Measurements from ENCODE around the gene GPR4.
"Not testable (repeated sequence)": the region's sequence is repeated elsewhere in the genome, so short reads cannot be mapped to it uniquely, and the experiment has no call there.

Gene GPR4

DNA sequence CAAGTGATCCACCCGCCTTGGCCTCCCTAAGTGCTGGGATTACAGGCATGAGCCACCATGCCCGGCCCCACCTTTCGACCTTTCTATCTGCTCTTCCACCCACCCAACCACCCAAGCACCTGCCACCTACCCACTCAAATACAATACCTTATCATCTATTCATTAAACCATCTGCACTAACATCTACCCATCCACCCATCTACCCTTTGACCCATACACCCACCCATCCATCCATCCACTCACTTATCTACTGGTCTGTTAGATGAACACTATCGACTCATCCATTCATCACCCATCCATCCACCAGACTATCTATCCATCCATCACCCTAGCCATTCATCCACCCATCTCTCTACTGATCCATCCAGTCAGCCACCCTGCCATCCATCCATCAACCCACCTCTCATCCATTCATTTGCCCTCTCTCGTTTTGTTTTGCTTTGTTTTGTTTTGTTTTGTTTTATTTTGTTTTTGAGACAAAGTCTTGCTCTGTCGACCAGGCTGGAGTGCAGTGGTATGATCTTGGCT is 20.0 kb upstream of the GPR4 start:
- DNase-seq (ENCODE audit: low spot score): no peak

- no peak for DNase-seq (ENCODE audit: low spot score)
These were observed 19.4 kb upstream of the GPR4 start for GRCh38 chr19:45621389-45621788.

- no peak for DNase-seq (ENCODE audit: low spot score)
These were observed 14.6 kb upstream of the GPR4 start for GRCh38 chr19:45616704-45617017.

GRCh38 chr19:45615795-45616703 is 14.0 kb upstream of the GPR4 start:
- DNase-seq (ENCODE audit: low spot score): peak; percentile 66

DNA sequence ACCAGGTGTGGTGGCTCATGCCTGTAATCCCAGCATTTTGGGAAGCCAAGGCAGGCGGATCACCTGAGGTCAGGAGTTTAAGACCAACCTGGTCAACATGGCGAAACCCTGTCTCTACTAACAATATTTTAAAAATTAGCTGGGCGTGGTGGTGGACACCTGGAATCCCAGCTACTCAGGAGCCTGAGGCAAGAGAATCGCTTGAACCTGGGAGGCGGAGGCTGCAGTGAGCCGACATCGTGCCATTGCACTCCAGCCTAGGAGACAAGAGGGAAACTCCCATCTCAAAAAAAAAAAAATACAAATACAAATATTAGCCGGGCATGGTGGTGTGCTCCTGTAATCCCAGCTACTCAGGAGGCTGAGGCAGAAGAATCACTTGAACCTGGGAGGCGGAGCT is 13.0 kb upstream of the GPR4 start:
- DNase-seq (ENCODE audit: low spot score): not testable (repeated sequence)

GRCh38 chr19:45613926-45614725 is 12.1 kb upstream of the GPR4 start:
- peak; percentile 56 for DNase-seq (ENCODE audit: low spot score)

GRCh38 chr19:45608948-45609347 is 6.9 kb upstream of the GPR4 start:
- no peak for DNase-seq (ENCODE audit: low spot score)

- DNase-seq (ENCODE audit: low spot score): peak; percentile 43
These were observed 5.3 kb upstream of the GPR4 start for GRCh38 chr19:45607071-45608029.

DNA sequence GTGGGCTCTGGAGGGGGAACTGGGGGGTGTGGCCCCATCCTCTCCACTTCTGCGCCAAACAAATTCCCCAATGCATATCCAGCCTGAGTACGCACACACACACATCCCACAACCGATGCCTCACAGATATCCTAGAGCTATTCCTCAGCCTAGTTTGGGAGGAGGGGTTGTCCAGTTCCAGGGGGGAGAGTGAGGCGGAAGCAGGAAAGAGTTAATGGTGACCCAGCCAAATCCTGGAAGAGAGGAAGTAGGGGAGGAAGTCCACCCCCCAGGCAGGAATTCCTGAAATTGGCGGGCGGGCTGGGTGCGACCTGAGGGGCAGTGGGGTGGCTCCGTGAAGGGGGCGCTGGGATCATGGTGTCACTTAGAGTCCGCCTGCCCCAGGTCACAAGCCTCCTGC is 897 bp downstream of the GPR4 start:
- DNase-seq (ENCODE audit: low spot score): no peak

- DNase-seq (ENCODE audit: low spot score): no peak
These were observed 1.6 kb downstream of the GPR4 start for GRCh38 chr19:45600340-45600885.

GRCh38 chr19:45599286-45599685 is 2.7 kb downstream of the GPR4 start:
- DNase-seq (ENCODE audit: low spot score): no peak

DNA sequence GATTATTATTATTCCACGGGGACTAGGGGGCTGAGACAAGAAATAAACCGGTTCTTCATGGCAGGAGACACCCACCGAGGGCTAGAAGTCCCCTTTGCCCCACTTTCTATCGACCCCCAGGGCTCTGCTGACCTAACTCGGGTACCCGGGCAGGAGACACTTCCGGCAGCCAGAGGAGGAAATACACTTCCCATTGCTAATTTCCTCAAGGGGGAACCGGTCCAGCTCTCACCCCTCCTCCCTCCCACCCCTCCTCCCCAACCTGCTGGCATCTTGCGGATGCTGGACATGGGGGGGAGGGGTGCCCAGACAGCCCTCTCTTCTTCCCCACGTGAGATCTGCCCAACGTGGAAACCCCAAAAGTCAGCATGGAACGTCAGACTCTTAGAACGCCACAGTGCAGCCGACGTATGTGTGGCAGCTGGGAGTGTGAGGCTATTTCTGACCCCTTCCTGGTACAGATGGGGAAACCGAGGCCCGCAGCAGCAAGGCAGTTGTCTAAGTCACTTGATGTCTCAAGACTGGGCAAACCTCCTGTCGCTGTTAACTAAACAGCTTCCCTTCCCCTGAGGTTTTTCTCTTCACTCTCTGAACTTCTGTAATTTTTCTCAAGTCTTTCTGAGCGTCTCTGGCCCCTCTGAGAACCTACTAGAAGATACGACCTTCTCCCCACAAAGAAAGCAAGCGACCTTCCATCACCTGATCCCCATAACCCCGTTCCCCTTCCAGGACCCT is 3.6 kb downstream of the GPR4 start:
- no peak for DNase-seq (ENCODE audit: low spot score)

DNA sequence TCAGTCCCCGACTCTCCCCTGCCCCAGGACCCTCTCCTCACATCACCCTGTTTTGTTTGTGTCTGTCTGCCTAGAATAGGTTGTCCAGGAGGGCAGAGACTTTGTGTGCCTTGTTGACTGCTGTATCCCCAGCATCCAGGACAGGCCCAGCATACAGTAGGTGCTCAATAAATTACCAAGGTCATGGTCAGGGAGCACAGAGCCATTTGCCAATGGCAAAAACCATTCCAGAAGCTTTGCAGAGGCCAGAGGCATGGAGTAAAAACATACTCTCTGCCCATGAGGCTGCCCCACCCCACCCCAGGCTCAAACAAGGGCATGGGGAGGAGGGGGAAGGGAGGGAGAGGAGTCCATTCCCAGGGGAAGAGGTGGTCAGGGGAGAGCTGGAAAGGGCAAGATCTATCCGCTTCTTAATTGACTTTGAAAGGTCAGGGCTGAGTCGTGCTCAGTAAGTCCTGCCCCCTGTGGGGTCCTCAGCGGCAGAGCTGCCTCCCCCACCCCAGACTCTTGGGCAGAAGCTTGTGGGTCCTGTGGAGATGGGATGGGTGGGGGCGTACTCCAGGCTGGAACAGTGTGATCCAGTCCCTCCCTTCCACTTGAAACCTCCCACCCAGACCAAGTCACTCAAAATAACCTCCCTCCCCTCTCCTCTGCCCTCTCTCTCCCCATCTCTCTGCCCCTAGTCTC is 4.4 kb downstream of the GPR4 start:
- DNase-seq (ENCODE audit: low spot score): no peak

GRCh38 chr19:45595814-45596213 is 6.2 kb downstream of the GPR4 start:
- DNase-seq (ENCODE audit: low spot score): no peak

GRCh38 chr19:45593520-45593919 is 8.5 kb downstream of the GPR4 start:
- no peak for DNase-seq (ENCODE audit: low spot score)

GRCh38 chr19:45592366-45592765 is 9.6 kb downstream of the GPR4 start:
- no peak for DNase-seq (ENCODE audit: low spot score)

- DNase-seq (ENCODE audit: low spot score): no peak
These were observed 10.4 kb downstream of the GPR4 start for GRCh38 chr19:45591638-45592005.

DNA sequence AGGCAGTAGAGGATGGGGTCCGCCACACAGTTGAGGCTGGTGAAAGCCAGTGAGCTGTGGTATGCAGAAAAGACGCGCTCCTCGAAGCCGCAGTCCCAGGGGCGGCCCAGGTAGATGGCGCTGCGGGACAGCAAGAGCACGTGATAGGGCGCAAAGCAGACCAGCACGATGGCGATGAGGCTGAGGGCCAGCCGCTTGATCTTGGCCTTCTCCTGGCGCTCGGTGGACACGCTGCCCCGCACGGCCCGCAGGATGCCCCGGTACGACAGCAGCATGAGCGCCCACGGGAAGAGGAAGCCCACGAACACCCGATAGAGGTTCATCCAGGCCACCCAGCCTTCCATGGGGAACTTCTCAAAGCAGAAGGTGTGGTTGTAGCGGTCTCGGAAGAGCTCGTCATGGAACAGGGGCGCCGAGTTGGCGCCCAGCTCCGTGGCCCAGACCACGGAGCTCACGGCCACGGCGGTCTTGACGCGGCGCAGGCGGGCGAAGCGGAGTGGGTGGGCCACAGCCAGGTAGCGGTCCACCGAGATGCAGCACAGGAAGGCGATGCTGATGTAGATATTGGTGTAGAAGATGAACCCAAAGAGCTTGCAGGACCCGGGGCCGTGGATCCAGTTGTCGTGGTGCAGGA is 10.9 kb downstream of the GPR4 start:
- DNase-seq (ENCODE audit: low spot score): peak; percentile 33

DNA sequence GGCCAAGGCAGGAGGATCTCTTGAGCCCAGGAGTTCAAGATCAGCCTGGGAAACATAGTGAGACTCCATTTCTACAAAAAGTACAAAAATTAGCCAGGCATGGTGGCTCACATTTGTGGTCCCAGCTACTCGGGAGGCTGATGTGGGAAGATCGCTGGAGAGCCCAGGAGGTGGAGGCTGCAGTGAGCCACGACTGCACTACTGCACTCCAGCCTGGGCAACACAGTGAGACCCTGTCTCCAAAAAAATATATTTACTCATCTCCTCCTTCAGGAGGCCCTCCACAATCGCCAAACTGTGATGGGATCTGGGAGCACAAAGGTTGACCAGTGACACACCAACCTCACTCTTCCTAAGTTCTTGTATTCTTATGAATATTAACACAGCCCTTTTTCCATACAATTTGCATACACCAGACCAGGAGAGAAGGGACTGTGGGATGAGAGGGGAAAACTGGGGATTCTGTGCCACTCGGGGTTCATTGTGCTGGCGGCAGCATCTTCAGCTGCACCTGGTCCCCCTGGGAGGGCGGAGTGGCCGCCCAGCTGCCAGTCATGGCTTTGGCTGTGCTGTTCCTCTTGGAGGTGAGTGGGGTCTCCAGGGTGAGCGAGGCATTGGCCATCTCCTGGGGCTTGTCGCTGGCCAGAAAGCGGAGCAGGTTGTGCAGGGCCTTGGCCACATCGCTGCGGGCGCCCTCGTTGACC is 11.6 kb downstream of the GPR4 start:
- DNase-seq (ENCODE audit: low spot score): no peak

All from CD4-positive, alpha-beta T cell treated with Interleukin-2 at 100 ng/mL for 4 hours (primary cell).